WI38 (cell line): ENCODE measurements around the gene SALL2.

Experiments
- H3K4me3 ChIP-seq: 2 replicates; pipeline ENCODE4 v1.5.1; 2011; ENCODE audit warnings: low read depth, mild to moderate bottlenecking, control low read depth, low read length
- CTCF ChIP-seq: IDR thresholded peaks from 2 replicates; pipeline ENCODE4 v1.5.1; 2012; ENCODE audit warnings: low read depth, mild to moderate bottlenecking, control low read depth, low read length

The SALL2 gene

GRCh38 chr14:21526672-21527317 lies 649 bp upstream of the SALL2 start:
- peak overlapping the region; percentile 66 for H3K4me3 ChIP-seq
- TF ChIP-seq CTCF, result no peak

GRCh38 chr14:21525571-21525961 lies 580 bp downstream of the SALL2 start:
- H3K4me3 ChIP-seq, result peak overlapping the region; percentile 66
- TF ChIP-seq CTCF, result no peak

GRCh38 chr14:21524575-21525490 lies 1.3 kb downstream of the SALL2 start:
- no peak for TF ChIP-seq CTCF
- H3K4me3 ChIP-seq, result peak overlapping the region; percentile 66

- no peak for TF ChIP-seq CTCF
- H3K4me3 ChIP-seq, result no peak overlapping the region
Observed at GRCh38 chr14:21523203-21523602, 2.9 kb downstream of the SALL2 start.

GRCh38 chr14:21521501-21521900 lies 4.6 kb downstream of the SALL2 start:
- H3K4me3 ChIP-seq, result no peak overlapping the region
- TF ChIP-seq CTCF, result no peak

GRCh38 chr14:21520767-21521166 lies 5.4 kb downstream of the SALL2 start:
- no peak overlapping the region for H3K4me3 ChIP-seq

More at GRCh38 chr14:21520767-21521166, 5.4 kb downstream of the SALL2 start:
- TF ChIP-seq CTCF, result no peak
